ENCODE measurements around the gene BPIFA3.

- TF ChIP-seq CTCF (IDR thresholded peaks at IDR 0.05): no peak
- no peak for TF ChIP-seq POLR2A (IDR thresholded peaks at IDR 0.05)
These were observed 23.8 kb downstream of the BPIFA3 start for GRCh38 chr20:33240923-33241322.
